Measurements from ENCODE around the gene MCC.

The MCC gene

DNA sequence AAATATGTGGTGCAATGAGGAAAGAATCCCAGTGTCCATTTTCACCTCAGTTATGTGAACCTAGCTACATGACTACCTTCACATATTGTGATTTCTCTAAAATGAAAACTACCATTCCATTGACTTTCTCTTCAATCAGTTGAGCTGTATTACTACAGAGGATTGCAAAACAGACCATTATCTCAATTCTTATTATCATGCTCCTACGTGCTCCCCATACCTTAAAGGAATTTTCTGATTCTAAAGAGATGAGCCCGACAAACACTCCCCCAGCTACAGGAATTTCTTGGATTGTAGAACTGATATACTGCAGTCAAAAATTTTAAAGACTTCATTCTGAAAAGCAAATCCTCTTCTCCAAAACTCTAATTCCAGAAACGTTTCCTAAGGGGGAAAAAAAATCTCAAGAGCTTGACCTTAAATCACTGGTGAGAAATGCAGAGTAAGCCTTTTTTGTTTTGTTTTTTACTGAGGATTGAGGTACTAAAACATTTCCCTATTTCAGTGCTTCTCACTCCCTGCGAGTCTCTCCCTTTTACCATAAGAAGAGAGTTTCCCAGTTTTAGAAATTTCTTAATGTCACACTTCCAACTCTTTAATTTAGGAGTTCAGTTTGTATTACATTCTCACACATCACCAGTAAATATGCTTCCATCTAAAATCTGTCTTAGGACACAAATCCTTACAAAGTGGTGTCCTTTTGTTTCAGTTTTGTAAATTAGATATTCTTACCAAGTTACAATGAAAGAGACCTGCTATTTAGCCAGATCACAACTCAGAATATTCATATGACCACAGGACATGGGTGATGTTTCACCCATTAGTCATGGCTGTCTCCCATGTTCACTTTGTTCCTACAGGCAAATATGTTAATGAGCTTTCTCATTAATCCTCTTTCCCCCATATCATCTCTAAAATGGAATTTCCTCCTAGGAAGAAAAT is 257.3 kb downstream of the MCC start:
- ChIA-PET POLR2A (no interaction called here), CTCF (no interaction called here)
- TF ChIP-seq, protein P1, sequence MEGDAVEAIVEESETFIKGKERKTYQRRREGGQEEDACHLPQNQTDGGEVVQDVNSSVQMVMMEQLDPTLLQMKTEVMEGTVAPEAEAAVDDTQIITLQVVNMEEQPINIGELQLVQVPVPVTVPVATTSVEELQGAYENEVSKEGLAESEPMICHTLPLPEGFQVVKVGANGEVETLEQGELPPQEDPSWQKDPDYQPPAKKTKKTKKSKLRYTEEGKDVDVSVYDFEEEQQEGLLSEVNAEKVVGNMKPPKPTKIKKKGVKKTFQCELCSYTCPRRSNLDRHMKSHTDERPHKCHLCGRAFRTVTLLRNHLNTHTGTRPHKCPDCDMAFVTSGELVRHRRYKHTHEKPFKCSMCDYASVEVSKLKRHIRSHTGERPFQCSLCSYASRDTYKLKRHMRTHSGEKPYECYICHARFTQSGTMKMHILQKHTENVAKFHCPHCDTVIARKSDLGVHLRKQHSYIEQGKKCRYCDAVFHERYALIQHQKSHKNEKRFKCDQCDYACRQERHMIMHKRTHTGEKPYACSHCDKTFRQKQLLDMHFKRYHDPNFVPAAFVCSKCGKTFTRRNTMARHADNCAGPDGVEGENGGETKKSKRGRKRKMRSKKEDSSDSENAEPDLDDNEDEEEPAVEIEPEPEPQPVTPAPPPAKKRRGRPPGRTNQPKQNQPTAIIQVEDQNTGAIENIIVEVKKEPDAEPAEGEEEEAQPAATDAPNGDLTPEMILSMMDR (IDR thresholded peaks at IDR 0.05; ENCODE audit: insufficient read depth, low read length, missing control alignments): no peak
- no peak for DNase-seq (ENCODE audit: low read depth, low spot score)
- no peak overlapping the region for H3K4me3 ChIP-seq (ENCODE audit: low read depth, low read length)

GRCh38 chr5:113227798-113228197 is 260.5 kb downstream of the MCC start:
- POLR2A ChIA-PET: no interaction called here
- no peak for DNase-seq (ENCODE audit: low read depth, low spot score)
- CTCF ChIA-PET: no interaction called here
- H3K4me3 ChIP-seq (ENCODE audit: low read depth, low read length): no peak overlapping the region
- TF ChIP-seq, protein P1 (IDR thresholded peaks at IDR 0.05; ENCODE audit: insufficient read depth, low read length, missing control alignments): no peak

- no peak for DNase-seq (ENCODE audit: low read depth, low spot score)
- ChIA-PET CTCF (no interaction called here), POLR2A (no interaction called here)
Measured at GRCh38 chr5:113226116-113226736, 262.0 kb downstream of the MCC start.

DNA sequence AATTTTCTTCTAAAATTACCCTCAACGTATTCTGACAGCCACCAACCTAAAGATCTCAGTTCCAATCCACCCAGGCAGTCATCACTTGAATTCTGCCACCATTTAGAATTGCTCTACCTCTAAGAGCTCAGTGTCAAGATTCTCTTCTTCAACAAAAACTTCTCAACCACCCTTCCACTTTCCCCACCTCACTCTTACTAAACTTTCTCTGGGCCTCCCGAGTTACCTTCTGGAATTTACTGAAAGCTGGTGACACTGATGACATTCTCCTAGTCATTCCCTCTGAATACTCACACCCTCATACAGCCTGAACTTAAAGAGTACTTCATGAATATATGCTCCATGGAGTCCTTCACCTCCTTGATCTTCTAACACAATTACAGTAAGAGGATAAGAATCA is 263.0 kb downstream of the MCC start:
- H3K4me3 ChIP-seq (ENCODE audit: low read depth, low read length): no peak overlapping the region
- ChIA-PET POLR2A (no interaction called here), CTCF (no interaction called here)
- TF ChIP-seq, protein P1 (IDR thresholded peaks at IDR 0.05; ENCODE audit: insufficient read depth, low read length, missing control alignments): no peak
- no peak for DNase-seq (ENCODE audit: low read depth, low spot score)

More at GRCh38 chr5:113226116-113226736, 262.0 kb downstream of the MCC start:
- no peak overlapping the region for H3K4me3 ChIP-seq (ENCODE audit: low read depth, low read length)
- TF ChIP-seq, protein P1 (IDR thresholded peaks at IDR 0.05; ENCODE audit: insufficient read depth, low read length, missing control alignments): no peak

DNA sequence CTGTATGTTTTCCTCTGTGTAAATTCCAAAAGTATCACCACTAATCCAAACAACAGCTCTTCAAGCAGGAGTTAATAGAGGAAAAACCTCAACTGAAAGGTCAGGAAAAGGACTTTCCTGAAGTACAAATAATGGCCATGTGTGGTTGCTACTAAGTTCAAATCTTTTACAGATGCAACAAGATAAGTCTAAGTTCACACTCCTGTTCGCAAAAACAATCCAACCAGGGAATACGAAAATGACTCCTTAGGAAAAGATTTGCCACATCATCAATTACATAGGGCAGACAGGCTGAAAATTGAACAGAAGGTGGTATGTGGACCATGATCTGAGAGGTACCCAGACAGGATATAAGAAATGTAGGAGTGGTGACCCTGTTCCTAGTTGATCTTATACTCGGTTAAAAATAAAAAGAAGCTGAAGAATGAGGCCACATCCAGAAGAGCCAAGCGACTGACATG is 263.6 kb downstream of the MCC start:
- POLR2A ChIA-PET: no interaction called here
- CTCF ChIA-PET: no interaction called here
- no peak for DNase-seq (ENCODE audit: low read depth, low spot score)

More for the DNA sequence above, 263.6 kb downstream of the MCC start:
- H3K4me3 ChIP-seq (ENCODE audit: low read depth, low read length): no peak overlapping the region
- TF ChIP-seq, protein P1 (IDR thresholded peaks at IDR 0.05; ENCODE audit: insufficient read depth, low read length, missing control alignments): no peak
